ENCODE data around the gene EVA1C. TPM values are rescaled to one million over a fixed set of nuclear protein-coding genes. Genes with fewer than 3 reads are reported as not detected.

The EVA1C gene
- total and polyA plus RNA-seq, 2 donors (not counting 3 experiments of a cell fraction or from before 2014, with no cell fraction given): 22.8 to 38.6 TPM

DNA sequence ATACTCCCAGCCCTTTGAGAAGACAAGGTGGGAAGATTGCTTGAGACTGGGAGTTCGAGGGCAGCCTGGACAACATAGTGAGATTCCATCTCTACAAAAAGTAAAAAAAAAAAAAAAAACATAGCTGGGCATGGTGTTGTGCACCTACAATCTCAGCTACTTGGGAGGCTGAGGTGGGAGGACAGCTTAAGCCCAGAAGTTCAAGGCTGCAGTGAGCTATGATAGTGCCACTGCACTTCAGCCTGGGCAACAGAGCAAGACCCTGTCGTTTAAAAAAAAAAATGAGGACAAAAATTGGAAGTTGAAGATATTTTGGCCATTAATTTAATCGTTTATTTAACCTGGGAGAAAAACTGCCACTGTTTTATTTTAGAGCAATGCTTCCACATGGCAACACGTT lies 20.8 kb upstream of the EVA1C start:
- CTCF ChIA-PET: interaction anchor here (1.1 to 2.4 kb wide), 8 partner anchors 9 to 209 kb away, joined by 3 to 26 read pairs (median 6); no protein-coding TSS in a partner anchor
- Histone ChIP-seq H3K27ac (ENCODE audit: insufficient read depth, low read depth, low read length) (no peak overlapping the region), H3K9ac (replicated peaks; ENCODE audit: extremely low read depth, insufficient read depth, low read length) (peak overlapping the region; percentile 42), H3K4me3 (replicated peaks in 1 of 3; ENCODE audit: insufficient read depth in 1 of 3, low read depth in 1 of 3, low read length in 3 of 3) (peak overlapping the region; percentile 75 to 79 (median 78)), H3K79me2 (ENCODE audit: control insufficient read depth, insufficient read depth, low read length) (peaks cover 52% of the 10 kb centered on the region), H4K20me1 (replicated peaks; ENCODE audit: control insufficient read depth, extremely low read depth, insufficient read depth, low read length) (no peaks in the 10 kb centered on the region), H3K9me1 (replicated peaks; ENCODE audit: control insufficient read depth, extremely low read depth, insufficient read depth, low read length) (no peaks in the 10 kb centered on the region), H3K4me2 (ENCODE audit: insufficient read depth, low read length) (peak overlapping the region; percentile 70), H3K36me3 (ENCODE audit: control insufficient read depth in 2 of 2, extremely low read depth in 1 of 2, insufficient read depth in 2 of 2, low read length in 2 of 2) (no peaks in the 10 kb centered on the region), H3K4me1 (ENCODE audit: control insufficient read depth, extremely low read depth, insufficient read depth, low read length) (peaks cover 13% of the 10 kb centered on the region), H3K27me3 (ENCODE audit: control insufficient read depth in 2 of 2, insufficient read depth in 2 of 2, low read length in 2 of 2) (no peaks in the 10 kb centered on the region), H3K9me3 (replicated peaks; ENCODE audit: control insufficient read depth, insufficient read depth, low read length) (no peaks in the 10 kb centered on the region), H2AFZ (ENCODE audit: low read depth, low read length) (no peak overlapping the region)
- DNase-seq (ENCODE audit: low read depth, low spot score) (no peak), FAIRE-seq (no peak)
- intact Hi-C loops (cut with micrococcal nuclease) (no loop called here), dilution Hi-C loops (cut with MboI; ENCODE audit: extremely low pct_ligation_motif_present, low sequenced_read_pairs) (no loop called here)
- POLR2A ChIA-PET: interaction anchor here (0.7 kb wide), 1 partner anchor 13 kb away, joined by 3 read pairs; no protein-coding TSS in a partner anchor
- TF ChIP-seq EZH2 (IDR thresholded peaks at IDR 0.05; ENCODE audit: borderline replicate concordance, low read depth, low read length, severe bottlenecking) (no peak), MAX (IDR thresholded peaks at IDR 0.05; ENCODE audit: insufficient read depth, insufficient read length) (no peak)
- BruUV-seq (replicated peaks): no TSS peak

GRCh38 chr21:32392299-32392879 lies 20.1 kb upstream of the EVA1C start:
- Histone ChIP-seq H3K4me1 (ENCODE audit: control insufficient read depth, extremely low read depth, insufficient read depth, low read length) (peaks cover 13% of the 10 kb centered on the region), H3K36me3 (ENCODE audit: control insufficient read depth in 2 of 2, extremely low read depth in 1 of 2, insufficient read depth in 2 of 2, low read length in 2 of 2) (no peaks in the 10 kb centered on the region), H3K27me3 (ENCODE audit: control insufficient read depth in 2 of 2, insufficient read depth in 2 of 2, low read length in 2 of 2) (no peaks in the 10 kb centered on the region), H3K79me2 (ENCODE audit: control insufficient read depth, insufficient read depth, low read length) (peaks cover 46% of the 10 kb centered on the region), H3K9ac (replicated peaks; ENCODE audit: extremely low read depth, insufficient read depth, low read length) (peak overlapping the region; percentile 42), H3K4me2 (ENCODE audit: insufficient read depth, low read length) (peak overlapping the region; percentile 70), H3K4me3 (replicated peaks in 1 of 3; ENCODE audit: insufficient read depth in 1 of 3, low read depth in 1 of 3, low read length in 3 of 3) (peak overlapping the region; percentile 75 to 79 (median 78)), H3K27ac (ENCODE audit: insufficient read depth, low read depth, low read length) (no peak overlapping the region), H3K9me1 (replicated peaks; ENCODE audit: control insufficient read depth, extremely low read depth, insufficient read depth, low read length) (no peaks in the 10 kb centered on the region), H4K20me1 (replicated peaks; ENCODE audit: control insufficient read depth, extremely low read depth, insufficient read depth, low read length) (no peaks in the 10 kb centered on the region), H3K9me3 (replicated peaks; ENCODE audit: control insufficient read depth, insufficient read depth, low read length) (no peaks in the 10 kb centered on the region), H2AFZ (ENCODE audit: low read depth, low read length) (peak overlapping the region; percentile 67)
- dilution Hi-C loops (cut with MboI; ENCODE audit: extremely low pct_ligation_motif_present, low sequenced_read_pairs) (no loop called here), intact Hi-C loops (cut with micrococcal nuclease) (no loop called here)
- BruUV-seq (replicated peaks): TSS peak; percentile 61
- no peak for FAIRE-seq
- peak; percentile 44 for DNase-seq (ENCODE audit: low read depth, low spot score)
- ChIA-PET CTCF (interaction anchor here (1.1 to 2.4 kb wide), 8 partner anchors 9 to 209 kb away, joined by 3 to 26 read pairs (median 6); no protein-coding TSS in a partner anchor), POLR2A (interaction anchor here (0.6 to 0.7 kb wide), 2 partner anchors 14 to 113 kb away, joined by 3 to 4 read pairs; partner anchors contain the start of gene MIS18A)
- TF ChIP-seq GATA2 (IDR thresholded peaks at IDR 0.05; ENCODE audit: insufficient read depth, insufficient read length, low read depth, low read length) (no peak), MYC (IDR thresholded peaks at IDR 0.05; ENCODE audit: low read depth, low read length) (no peak), FOS (IDR thresholded peaks at IDR 0.05; ENCODE audit: borderline replicate concordance, insufficient read depth, low read length) (no peak), JUN (IDR thresholded peaks at IDR 0.05; ENCODE audit: borderline replicate concordance, insufficient read depth, insufficient read length, low read depth) (no peak), POLR2AphosphoS5 (IDR thresholded peaks at IDR 0.05; ENCODE audit: insufficient read depth, low read depth, low read length) (no peak), EZH2 (IDR thresholded peaks at IDR 0.05; ENCODE audit: borderline replicate concordance, low read depth, low read length, severe bottlenecking) (no peak), MAX (IDR thresholded peaks at IDR 0.05; ENCODE audit: insufficient read depth, insufficient read length) (no peak), POLR2A (IDR thresholded peaks at IDR 0.05; ENCODE audit: low read depth, low read length) (no peak)
- TF ChIP-seq, protein P1, sequence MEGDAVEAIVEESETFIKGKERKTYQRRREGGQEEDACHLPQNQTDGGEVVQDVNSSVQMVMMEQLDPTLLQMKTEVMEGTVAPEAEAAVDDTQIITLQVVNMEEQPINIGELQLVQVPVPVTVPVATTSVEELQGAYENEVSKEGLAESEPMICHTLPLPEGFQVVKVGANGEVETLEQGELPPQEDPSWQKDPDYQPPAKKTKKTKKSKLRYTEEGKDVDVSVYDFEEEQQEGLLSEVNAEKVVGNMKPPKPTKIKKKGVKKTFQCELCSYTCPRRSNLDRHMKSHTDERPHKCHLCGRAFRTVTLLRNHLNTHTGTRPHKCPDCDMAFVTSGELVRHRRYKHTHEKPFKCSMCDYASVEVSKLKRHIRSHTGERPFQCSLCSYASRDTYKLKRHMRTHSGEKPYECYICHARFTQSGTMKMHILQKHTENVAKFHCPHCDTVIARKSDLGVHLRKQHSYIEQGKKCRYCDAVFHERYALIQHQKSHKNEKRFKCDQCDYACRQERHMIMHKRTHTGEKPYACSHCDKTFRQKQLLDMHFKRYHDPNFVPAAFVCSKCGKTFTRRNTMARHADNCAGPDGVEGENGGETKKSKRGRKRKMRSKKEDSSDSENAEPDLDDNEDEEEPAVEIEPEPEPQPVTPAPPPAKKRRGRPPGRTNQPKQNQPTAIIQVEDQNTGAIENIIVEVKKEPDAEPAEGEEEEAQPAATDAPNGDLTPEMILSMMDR (IDR thresholded peaks at IDR 0.05; ENCODE audit: extremely low read depth in 1 of 2, insufficient read depth in 1 of 2, low read depth in 1 of 2, low read length in 2 of 2): no peak

All from endothelial cell of umbilical vein (primary cell).